MCF 10A (cell line): ENCODE results near the gene BSG. TPM values are rescaled to one million over a fixed set of nuclear protein-coding genes. Genes with fewer than 3 reads are reported as not detected.

Experiments
- BruUV-seq: library from RNA; stranded (reverse); fragments of 400-500 nt; replicated peaks from 2 replicates; lab custom pipeline; 2021; lab: Mats Ljungman, UMichigan
- CTCF ChIA-PET: fragments of 300-600 bp; sonication (Branson Sonifier 250); formaldehyde crosslinking; extraction: SDS; loops from one replicate; lab custom pipeline; 2021; ENCODE audit warnings: antibody characterized with exemption, inconsistent platforms; lab: Yijun Ruan, JAX
- POLR2A ChIA-PET: fragments of 300-600, 350-650 bp; sonication (Branson Sonifier 250); formaldehyde crosslinking; extraction: SDS; loops from one replicate; lab custom pipeline; 2020; ENCODE audit warnings: antibody characterized with exemption, inconsistent platforms; lab: Yijun Ruan, JAX
- DNase-seq: peaks from one replicate; pipeline ENCODE4 v3.0.0-alpha.2; 2018; ENCODE audit not compliant: unreplicated experiment
- H3K27ac Mint-ChIP-seq: one replicate; pipeline ENCODE4 v1.8.0; 2022; ENCODE audit warnings: mild to moderate bottlenecking, low read depth, mixed read lengths; ENCODE audit not compliant: unreplicated experiment
- H3K27me3 Mint-ChIP-seq: one replicate; pipeline ENCODE4 v1.8.0; 2022; ENCODE audit warnings: mixed read lengths; ENCODE audit not compliant: insufficient read depth, unreplicated experiment
- H3K36me3 Mint-ChIP-seq: one replicate; pipeline ENCODE4 v1.8.0; 2022; ENCODE audit warnings: mild to moderate bottlenecking, moderate library complexity, mixed read lengths; ENCODE audit not compliant: insufficient read depth, unreplicated experiment
- H3K4me1 Mint-ChIP-seq: one replicate; pipeline ENCODE4 v1.8.0; 2022; ENCODE audit warnings: mixed read lengths; ENCODE audit not compliant: insufficient read depth, unreplicated experiment
- H3K4me3 Mint-ChIP-seq: one replicate; pipeline ENCODE4 v1.8.0; 2022; ENCODE audit warnings: mild to moderate bottlenecking, moderate library complexity, mixed read lengths; ENCODE audit not compliant: unreplicated experiment
- H3K9me3 Mint-ChIP-seq: one replicate; pipeline ENCODE4 v1.8.0; 2022; ENCODE audit warnings: mixed read lengths; ENCODE audit not compliant: unreplicated experiment
- intact Hi-C: fragments of 100-400 bp; cut with micrococcal nuclease; formaldehyde crosslinking; loops from 2 replicates; pipeline ENCODE4 v1.14.1; 2022
- total RNA-seq: library from RNA; stranded (reverse); gene quantifications from 2 replicates; pipeline ENCODE4 v1.2.3, GENCODE V29; 2022
- TF ChIP-seq, protein P1 (sequence below): fragments of 200-600 bp; IDR thresholded peaks from one replicate; pipeline ENCODE4 v1.8.0; 2022; ENCODE audit warnings: antibody characterized with exemption, mild to moderate bottlenecking; ENCODE audit not compliant: unreplicated experiment

The BSG gene
- total RNA-seq, 1 experiment from 2014 or later, result 557 TPM

GRCh38 chr19:622666-623065 is 50.3 kb downstream of the BSG start:
- CTCF ChIA-PET, result interaction anchor here (0.6 kb wide), 1 partner anchor 34 kb away, joined by 3 read pairs; no protein-coding TSS in a partner anchor
- no peaks in the 10 kb centered on the region for H3K27me3 Mint-ChIP-seq

DNA sequence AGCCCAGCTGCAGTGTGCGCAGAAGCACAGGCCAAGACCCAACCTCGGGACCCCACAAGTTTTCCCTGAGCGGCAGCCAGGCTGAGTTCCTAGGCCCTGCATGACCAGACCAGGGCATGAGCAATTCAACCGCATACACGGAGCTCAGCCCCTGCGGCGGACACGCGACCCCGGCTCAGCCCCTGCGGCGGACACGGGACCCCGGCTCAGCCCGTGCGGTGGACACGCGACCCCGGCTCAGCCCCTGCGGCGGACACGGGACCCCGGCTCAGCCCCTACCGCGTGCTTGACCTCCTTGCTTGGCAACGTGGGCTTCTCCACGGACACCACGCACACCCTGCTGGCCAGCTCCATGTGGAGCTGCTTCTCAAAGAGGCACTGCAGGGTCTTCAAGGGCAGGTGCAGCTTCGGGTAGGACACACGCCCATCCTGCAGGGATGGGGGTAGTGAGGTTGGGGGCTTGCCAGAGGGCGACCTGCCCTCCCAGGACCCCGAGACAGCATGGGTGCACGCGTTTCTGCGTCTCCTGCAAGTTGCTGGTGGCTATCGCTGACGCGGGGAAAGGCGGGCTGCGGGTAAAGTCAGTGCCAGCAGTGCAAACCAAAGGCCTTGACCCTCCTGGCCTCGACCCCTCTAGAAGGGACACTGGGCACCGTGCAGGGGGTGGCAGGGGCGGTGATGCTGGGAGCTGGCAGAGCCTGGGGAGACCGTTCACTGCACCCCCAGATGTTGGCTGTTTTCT is 51.0 kb downstream of the BSG start:
- no peaks in the 10 kb centered on the region for H3K27me3 Mint-ChIP-seq
- no peak overlapping the region for H3K4me3 Mint-ChIP-seq
- TF ChIP-seq, protein P1, sequence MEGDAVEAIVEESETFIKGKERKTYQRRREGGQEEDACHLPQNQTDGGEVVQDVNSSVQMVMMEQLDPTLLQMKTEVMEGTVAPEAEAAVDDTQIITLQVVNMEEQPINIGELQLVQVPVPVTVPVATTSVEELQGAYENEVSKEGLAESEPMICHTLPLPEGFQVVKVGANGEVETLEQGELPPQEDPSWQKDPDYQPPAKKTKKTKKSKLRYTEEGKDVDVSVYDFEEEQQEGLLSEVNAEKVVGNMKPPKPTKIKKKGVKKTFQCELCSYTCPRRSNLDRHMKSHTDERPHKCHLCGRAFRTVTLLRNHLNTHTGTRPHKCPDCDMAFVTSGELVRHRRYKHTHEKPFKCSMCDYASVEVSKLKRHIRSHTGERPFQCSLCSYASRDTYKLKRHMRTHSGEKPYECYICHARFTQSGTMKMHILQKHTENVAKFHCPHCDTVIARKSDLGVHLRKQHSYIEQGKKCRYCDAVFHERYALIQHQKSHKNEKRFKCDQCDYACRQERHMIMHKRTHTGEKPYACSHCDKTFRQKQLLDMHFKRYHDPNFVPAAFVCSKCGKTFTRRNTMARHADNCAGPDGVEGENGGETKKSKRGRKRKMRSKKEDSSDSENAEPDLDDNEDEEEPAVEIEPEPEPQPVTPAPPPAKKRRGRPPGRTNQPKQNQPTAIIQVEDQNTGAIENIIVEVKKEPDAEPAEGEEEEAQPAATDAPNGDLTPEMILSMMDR, result no peak
- peaks cover 3% of the 10 kb centered on the region for H3K4me1 Mint-ChIP-seq
- H3K36me3 Mint-ChIP-seq, result peaks cover 39% of the 10 kb centered on the region
- no peaks in the 10 kb centered on the region for H3K9me3 Mint-ChIP-seq
- DNase-seq, result no peak
- no TSS peak for BruUV-seq
- H3K27ac Mint-ChIP-seq, result no peak overlapping the region
- ChIA-PET CTCF (interaction anchor here (0.6 kb wide), 1 partner anchor 34 kb away, joined by 3 read pairs; no protein-coding TSS in a partner anchor), POLR2A (interaction anchor here (0.8 kb wide), 1 partner anchor 22 kb away, joined by 3 read pairs; no protein-coding TSS in a partner anchor)
- intact Hi-C loops, result no loop called here

More at GRCh38 chr19:622666-623065, 50.3 kb downstream of the BSG start:
- no peak overlapping the region for H3K27ac Mint-ChIP-seq
- no peaks in the 10 kb centered on the region for H3K9me3 Mint-ChIP-seq
- peaks cover 34% of the 10 kb centered on the region for H3K36me3 Mint-ChIP-seq
- DNase-seq, result no peak
- intact Hi-C loops, result no loop called here
- BruUV-seq, result no TSS peak
- no peak overlapping the region for H3K4me3 Mint-ChIP-seq
- TF ChIP-seq, protein P1, result no peak
- POLR2A ChIA-PET, result no interaction called here
- no peaks in the 10 kb centered on the region for H3K4me1 Mint-ChIP-seq

DNA sequence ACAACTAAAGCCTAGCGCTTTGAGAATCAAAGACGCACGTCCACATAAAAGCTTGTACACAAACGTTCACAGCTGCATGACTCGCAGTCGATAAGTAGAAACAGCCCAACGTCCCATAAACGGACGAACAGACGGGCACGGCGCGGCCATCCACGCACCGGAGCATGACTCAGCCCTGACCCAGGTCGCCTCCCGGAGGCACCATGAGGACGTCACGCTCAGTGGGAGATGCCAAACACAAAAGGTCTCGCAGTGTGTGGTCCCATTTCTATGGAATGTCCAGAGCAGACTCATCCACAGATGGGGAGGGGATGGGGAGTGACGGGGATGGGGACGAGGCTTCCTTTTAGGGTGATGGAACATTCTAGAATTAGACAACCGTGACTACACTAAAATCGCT is 51.6 kb downstream of the BSG start:
- H3K36me3 Mint-ChIP-seq, result peaks cover 39% of the 10 kb centered on the region
- no peak overlapping the region for H3K27ac Mint-ChIP-seq
- TF ChIP-seq, protein P1, result no peak
- no TSS peak for BruUV-seq
- H3K9me3 Mint-ChIP-seq, result no peaks in the 10 kb centered on the region
- DNase-seq, result no peak
- H3K4me1 Mint-ChIP-seq, result peaks cover 5% of the 10 kb centered on the region
- no peaks in the 10 kb centered on the region for H3K27me3 Mint-ChIP-seq
- H3K4me3 Mint-ChIP-seq, result no peak overlapping the region
- ChIA-PET POLR2A (interaction anchor here (0.8 kb wide), 1 partner anchor 23 kb away, joined by 3 read pairs; no protein-coding TSS in a partner anchor), CTCF (no interaction called here)
- intact Hi-C loops, result no loop called here

GRCh38 chr19:624433-625109 is 52.2 kb downstream of the BSG start:
- no peak overlapping the region for H3K4me3 Mint-ChIP-seq
- peaks cover 5% of the 10 kb centered on the region for H3K4me1 Mint-ChIP-seq
- no TSS peak for BruUV-seq
- no peak overlapping the region for H3K27ac Mint-ChIP-seq
- no peak for DNase-seq
- ChIA-PET CTCF (no interaction called here), POLR2A (interaction anchor here (0.6 kb wide), 1 partner anchor 58 kb away, joined by 3 read pairs; no protein-coding TSS in a partner anchor)
- TF ChIP-seq, protein P1, result no peak
- no peaks in the 10 kb centered on the region for H3K9me3 Mint-ChIP-seq
- H3K36me3 Mint-ChIP-seq, result peaks cover 38% of the 10 kb centered on the region
- intact Hi-C loops, result no loop called here
- no peaks in the 10 kb centered on the region for H3K27me3 Mint-ChIP-seq
